ENCODE results near the gene THBS1. TPM values are rescaled to one million over a fixed set of nuclear protein-coding genes. Genes with fewer than 3 reads are reported as not detected.

Gene THBS1
- total and polyA plus RNA-seq, 2 donors from 2014 or later: 26.4 to 377 TPM

GRCh38 chr15:39645976-39646257, 65.0 kb downstream of the THBS1 start:
- FAIRE-seq: no peak

GRCh38 chr15:39646425-39646824, 65.5 kb downstream of the THBS1 start:
- intact Hi-C loops (cut with DNase I): no loop called here
- Histone ChIP-seq H3K27me3 (ENCODE audit: control insufficient read depth, insufficient read depth, low read length) (no peaks in the 10 kb centered on the region), H3K36me3 (ENCODE audit: control insufficient read depth in 2 of 3, insufficient read depth in 3 of 3, low read length in 3 of 3) (no peaks in the 10 kb centered on the region), H3K4me3 (ENCODE audit: low read length in 3 of 3) (no peak overlapping the region), H3K9ac (ENCODE audit: low read length in 3 of 3) (no peak overlapping the region), H3K9me3 (ENCODE audit: control insufficient read depth in 2 of 3, insufficient read depth in 1 of 3, low read length in 3 of 3) (no peaks in the 10 kb centered on the region), H3K4me1 (ENCODE audit: control insufficient read depth in 2 of 3, insufficient read depth in 2 of 3, low read depth in 1 of 3, low read length in 3 of 3) (no peaks in the 10 kb centered on the region), H3K27ac (ENCODE audit: low read depth in 2 of 2, low read length in 2 of 2) (no peak overlapping the region)
- no peak for FAIRE-seq
- TF ChIP-seq CTCF (IDR thresholded peaks at IDR 0.05; ENCODE audit: borderline replicate concordance, extremely low read depth, insufficient read depth): no peak
- DNase-seq: no peak

More at GRCh38 chr15:39645976-39646257, 65.0 kb downstream of the THBS1 start:
- Histone ChIP-seq H3K36me3 (ENCODE audit: control insufficient read depth in 2 of 3, insufficient read depth in 3 of 3, low read length in 3 of 3) (no peaks in the 10 kb centered on the region), H3K4me3 (ENCODE audit: low read length in 3 of 3) (no peak overlapping the region), H3K9me3 (ENCODE audit: control insufficient read depth in 2 of 3, insufficient read depth in 1 of 3, low read length in 3 of 3) (no peaks in the 10 kb centered on the region), H3K9ac (ENCODE audit: low read length in 3 of 3) (no peak overlapping the region), H3K27me3 (ENCODE audit: control insufficient read depth, insufficient read depth, low read length) (no peaks in the 10 kb centered on the region), H3K27ac (ENCODE audit: low read depth in 2 of 2, low read length in 2 of 2) (no peak overlapping the region), H3K4me1 (ENCODE audit: control insufficient read depth in 2 of 3, insufficient read depth in 2 of 3, low read depth in 1 of 3, low read length in 3 of 3) (no peaks in the 10 kb centered on the region)
- TF ChIP-seq CTCF (IDR thresholded peaks at IDR 0.05; ENCODE audit: borderline replicate concordance, extremely low read depth, insufficient read depth): no peak
- DNase-seq: no peak
- intact Hi-C loops (cut with DNase I): no loop called here

Other genes with a start within 250 kb of the THBS1 start
- gene FSIP1, start 201.8 kb downstream of the THBS1 start, total RNA-seq: 2.4 TPM
- gene FSIP1, start 201.8 kb downstream of the THBS1 start, polyA plus RNA-seq (ENCODE audit: insufficient read depth, low read depth, low replicate concordance): 0.75 TPM

Measured in kidney (tissue), 14 donors.